PC-9 (cell line): Measurements from ENCODE around the gene AKAP13. TPM values are rescaled to one million over a fixed set of nuclear protein-coding genes. Genes with fewer than 3 reads are reported as not detected.
A peak's percentile ranks its signal among the peaks of the same experiment; 100 is the strongest.

Experiments used
- BruUV-seq: library from RNA; stranded (reverse); fragments of 400-500 nt; replicated peaks from 2 replicates; lab custom pipeline; 2021; lab: Mats Ljungman, UMichigan
- CTCF ChIA-PET: fragments of 300-600 bp; sonication (Branson Sonifier 250); formaldehyde crosslinking; loops from one replicate; lab custom pipeline; 2022; ENCODE audit warnings: antibody characterized with exemption; lab: Charles Lee
- POLR2A ChIA-PET: fragments of 300-600 bp; sonication (Branson Sonifier 250); formaldehyde crosslinking; loops from one replicate; lab custom pipeline; 2022; ENCODE audit warnings: antibody characterized with exemption; ENCODE audit not compliant: unreplicated experiment; lab: Charles Lee
- DNase-seq, 2 experiments: peaks; one replicate each; pipeline versions ENCODE4 v3.0.0 to v3.0.0-alpha.2; 2015 to 2022; ENCODE audit warnings: mixed read lengths in 1 of 2
- H2AFZ ChIP-seq: fragments of 200-600 bp; sonication (generic); 2 replicates; pipeline ENCODE4 v1.8.1; 2017; ENCODE audit warnings: antibody characterized with exemption
- H3F3A ChIP-seq: fragments of 200-600 bp; sonication (generic); 2 replicates; pipeline ENCODE4 v1.8.1; 2017; ENCODE audit warnings: antibody characterized with exemption, mild to moderate bottlenecking, low read depth; ENCODE audit not compliant: insufficient read depth
- H3K27ac ChIP-seq: fragments of 200-600 bp; sonication (generic); 2 replicates; pipeline ENCODE4 v1.6.1; 2016; ENCODE audit warnings: mixed run types
- H3K27me3 ChIP-seq: fragments of 200-600 bp; sonication (generic); 2 replicates; pipeline ENCODE4 v1.6.1; 2016; ENCODE audit warnings: low read depth, mixed run types; ENCODE audit not compliant: insufficient read depth
- H3K36me3 ChIP-seq: fragments of 200-600 bp; sonication (generic); 2 replicates; pipeline ENCODE4 v1.6.1; 2016; ENCODE audit warnings: low read depth, mixed run types
- H3K4me1 ChIP-seq: fragments of 200-600 bp; sonication (generic); replicated peaks from 2 replicates; pipeline ENCODE4 v1.6.1; 2016; ENCODE audit warnings: mixed run types; ENCODE audit not compliant: insufficient read depth
- H3K4me2 ChIP-seq: fragments of 200-600 bp; sonication (generic); 2 replicates; pipeline ENCODE4 v1.6.1; 2017; ENCODE audit warnings: mixed run types
- H3K4me3 ChIP-seq: fragments of 200-600 bp; sonication (generic); 2 replicates; pipeline ENCODE4 v1.6.1; 2016; ENCODE audit warnings: mixed run types
- H3K79me2 ChIP-seq: fragments of 200-600 bp; sonication (generic); 2 replicates; pipeline ENCODE4 v1.6.1; 2017; ENCODE audit warnings: low read depth, mixed run types
- H3K9me2 ChIP-seq: fragments of 200-600 bp; sonication (generic); 2 replicates; pipeline ENCODE4 v1.8.1; 2017; ENCODE audit warnings: mild to moderate bottlenecking; ENCODE audit not compliant: insufficient read depth
- H3K9me3 ChIP-seq: fragments of 200-600 bp; sonication (generic); 2 replicates; pipeline ENCODE4 v1.8.1; 2016; ENCODE audit warnings: low read depth; ENCODE audit not compliant: insufficient read depth
- H4K20me1 ChIP-seq: fragments of 200-600 bp; sonication (generic); 2 replicates; pipeline ENCODE4 v1.8.1; 2017; ENCODE audit not compliant: insufficient read depth
- EZH2 ChIP-seq: fragments of 200-600 bp; sonication (generic); IDR thresholded peaks from 2 replicates; pipeline ENCODE4 v1.8.0; 2017; ENCODE audit warnings: antibody characterized with exemption, low read depth
- intact Hi-C: fragments of 100-400 bp; cut with micrococcal nuclease; formaldehyde crosslinking; loops from one replicate; pipeline ENCODE4 v1.10.0; 2022; ENCODE audit not compliant: unreplicated experiment
- total RNA-seq: library from RNA; stranded (reverse); gene quantifications from 2 replicates; pipeline ENCODE4 v1.2.3, GENCODE V29; 2021
- TF ChIP-seq, protein P1 (sequence below): fragments of 200-600 bp; sonication (generic); conservative IDR thresholded peaks from 2 replicates; pipeline ENCODE4 v1.6.1; 2017; ENCODE audit warnings: mixed run types, antibody characterized with exemption, mild to moderate bottlenecking, moderate library complexity

AKAP13 gene
- total RNA-seq, 1 experiment from 2014 or later, result 82.5 TPM

DNA sequence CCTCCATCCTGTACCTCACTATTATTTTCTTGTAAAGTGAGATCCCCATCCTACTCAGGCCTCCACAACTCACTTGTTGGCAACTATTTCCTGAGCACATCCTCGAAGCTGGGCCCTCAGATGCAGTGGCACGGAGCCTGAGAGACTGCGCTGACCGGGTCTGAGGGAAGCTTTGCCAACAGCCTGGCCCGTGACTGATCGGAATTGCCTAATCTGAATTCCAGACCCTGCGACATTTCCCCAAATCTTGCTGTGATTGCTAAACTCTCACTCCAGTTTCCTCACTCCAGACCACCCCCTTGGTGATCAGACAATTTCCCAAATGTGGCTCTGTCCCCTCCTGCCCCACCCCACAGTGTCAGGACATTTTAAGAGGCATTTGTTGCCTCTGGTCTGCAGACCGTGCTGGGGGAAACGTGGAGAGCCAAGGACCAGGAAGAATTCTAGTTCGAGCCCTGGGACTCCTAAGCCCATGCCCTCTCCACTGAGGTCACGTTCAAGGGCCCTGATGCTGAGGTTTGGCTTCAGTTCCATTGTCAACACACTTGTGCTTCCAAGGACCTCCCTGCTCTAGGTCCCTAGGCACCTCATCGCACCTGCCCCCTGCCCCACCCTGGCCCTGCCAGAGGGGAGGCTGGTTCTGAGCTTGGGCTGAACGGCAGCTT is 391.5 kb downstream of the AKAP13 start:
- H3K4me1 ChIP-seq, result no peaks in the 10 kb centered on the region
- H3K9me2 ChIP-seq, result no peaks in the 10 kb centered on the region
- no peaks in the 10 kb centered on the region for H4K20me1 ChIP-seq
- intact Hi-C loops, result no loop called here
- CTCF ChIA-PET, result no interaction called here
- H2AFZ ChIP-seq, result no peak overlapping the region
- H3K27ac ChIP-seq, result no peak overlapping the region
- H3K36me3 ChIP-seq, result no peaks in the 10 kb centered on the region
- no peak overlapping the region for H3K4me2 ChIP-seq
- POLR2A ChIA-PET, result no interaction called here
- H3K4me3 ChIP-seq, result no peak overlapping the region
- no TSS peak for BruUV-seq
- no peaks in the 10 kb centered on the region for H3K9me3 ChIP-seq
- TF ChIP-seq EZH2, result no peak
- TF ChIP-seq, protein P1, sequence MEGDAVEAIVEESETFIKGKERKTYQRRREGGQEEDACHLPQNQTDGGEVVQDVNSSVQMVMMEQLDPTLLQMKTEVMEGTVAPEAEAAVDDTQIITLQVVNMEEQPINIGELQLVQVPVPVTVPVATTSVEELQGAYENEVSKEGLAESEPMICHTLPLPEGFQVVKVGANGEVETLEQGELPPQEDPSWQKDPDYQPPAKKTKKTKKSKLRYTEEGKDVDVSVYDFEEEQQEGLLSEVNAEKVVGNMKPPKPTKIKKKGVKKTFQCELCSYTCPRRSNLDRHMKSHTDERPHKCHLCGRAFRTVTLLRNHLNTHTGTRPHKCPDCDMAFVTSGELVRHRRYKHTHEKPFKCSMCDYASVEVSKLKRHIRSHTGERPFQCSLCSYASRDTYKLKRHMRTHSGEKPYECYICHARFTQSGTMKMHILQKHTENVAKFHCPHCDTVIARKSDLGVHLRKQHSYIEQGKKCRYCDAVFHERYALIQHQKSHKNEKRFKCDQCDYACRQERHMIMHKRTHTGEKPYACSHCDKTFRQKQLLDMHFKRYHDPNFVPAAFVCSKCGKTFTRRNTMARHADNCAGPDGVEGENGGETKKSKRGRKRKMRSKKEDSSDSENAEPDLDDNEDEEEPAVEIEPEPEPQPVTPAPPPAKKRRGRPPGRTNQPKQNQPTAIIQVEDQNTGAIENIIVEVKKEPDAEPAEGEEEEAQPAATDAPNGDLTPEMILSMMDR, result no peak
- no peaks in the 10 kb centered on the region for H3K27me3 ChIP-seq
- no peaks in the 10 kb centered on the region for H3F3A ChIP-seq
- DNase-seq, result no peak
- H3K79me2 ChIP-seq, result no peaks in the 10 kb centered on the region

DNA sequence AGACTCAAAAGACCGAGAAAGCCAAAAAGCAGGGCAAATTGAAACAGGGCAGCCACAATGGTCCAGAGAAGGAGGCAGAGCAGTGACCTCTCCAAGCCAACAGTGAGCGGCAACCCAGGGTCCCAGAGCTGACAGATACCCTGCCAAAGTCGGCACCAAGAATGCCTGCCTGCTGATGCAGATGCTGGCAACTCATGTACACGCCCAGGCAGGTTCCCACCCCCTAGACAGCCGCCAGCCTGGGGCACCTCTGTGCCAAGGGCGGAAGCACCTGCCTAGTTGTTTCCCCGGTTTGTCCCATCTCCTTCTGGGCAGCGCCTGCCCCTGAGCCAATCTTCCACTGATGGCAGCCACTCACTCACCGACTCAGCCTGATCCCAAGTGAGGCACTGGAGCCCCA is 392.3 kb downstream of the AKAP13 start:
- DNase-seq, result peak in 1 of 2 experiments; percentile 52
- no peaks in the 10 kb centered on the region for H3K79me2 ChIP-seq
- H3K4me2 ChIP-seq, result no peak overlapping the region
- no TSS peak for BruUV-seq
- no peaks in the 10 kb centered on the region for H4K20me1 ChIP-seq
- POLR2A ChIA-PET, result no interaction called here
- TF ChIP-seq EZH2, result no peak
- TF ChIP-seq, protein P1, result no peak
- no peak overlapping the region for H3K4me3 ChIP-seq
- H3F3A ChIP-seq, result no peaks in the 10 kb centered on the region
- H3K36me3 ChIP-seq, result no peaks in the 10 kb centered on the region
- H3K27ac ChIP-seq, result no peak overlapping the region
- H3K9me2 ChIP-seq, result no peaks in the 10 kb centered on the region
- no peaks in the 10 kb centered on the region for H3K27me3 ChIP-seq
- no peaks in the 10 kb centered on the region for H3K9me3 ChIP-seq
- intact Hi-C loops, result no loop called here
- H3K4me1 ChIP-seq, result no peaks in the 10 kb centered on the region
- no peak overlapping the region for H2AFZ ChIP-seq
- CTCF ChIA-PET, result no interaction called here

DNA sequence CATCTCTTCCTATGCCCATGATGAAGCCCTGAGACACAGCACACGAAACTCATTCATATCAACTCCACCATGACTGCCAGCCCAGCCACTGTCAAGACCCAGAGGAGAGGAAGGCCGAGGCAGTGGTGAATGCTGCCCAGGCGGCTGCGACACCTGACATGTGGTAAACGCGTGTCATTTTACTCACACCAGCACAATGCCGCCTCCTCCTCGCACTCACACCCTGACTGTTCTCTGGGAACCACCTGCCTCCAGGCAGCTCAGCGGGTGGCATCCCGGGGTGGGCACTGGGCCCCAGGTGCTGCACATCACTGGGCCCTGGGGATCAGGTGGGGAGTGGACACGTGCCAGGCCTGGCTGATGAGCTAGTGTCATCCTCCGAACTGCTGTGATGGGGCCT is 392.8 kb downstream of the AKAP13 start:
- POLR2A ChIA-PET, result no interaction called here
- H3K4me2 ChIP-seq, result no peak overlapping the region
- no peak overlapping the region for H3K4me3 ChIP-seq
- no peak overlapping the region for H3K27ac ChIP-seq
- no peaks in the 10 kb centered on the region for H4K20me1 ChIP-seq
- CTCF ChIA-PET, result interaction anchor here (0.6 kb wide), 1 partner anchor 28 kb away, joined by 5 read pairs; no protein-coding TSS in a partner anchor
- no peak for DNase-seq
- no peaks in the 10 kb centered on the region for H3K9me3 ChIP-seq
- no peaks in the 10 kb centered on the region for H3K9me2 ChIP-seq
- no peaks in the 10 kb centered on the region for H3K4me1 ChIP-seq
- intact Hi-C loops, result no loop called here
- H3K36me3 ChIP-seq, result no peaks in the 10 kb centered on the region
- H3F3A ChIP-seq, result no peaks in the 10 kb centered on the region
- H3K79me2 ChIP-seq, result no peaks in the 10 kb centered on the region
- BruUV-seq, result no TSS peak
- H2AFZ ChIP-seq, result no peak overlapping the region
- no peak for TF ChIP-seq EZH2
- TF ChIP-seq, protein P1, result no peak
- no peaks in the 10 kb centered on the region for H3K27me3 ChIP-seq
